CD14-positive monocyte (primary cell): ENCODE data around the gene RALBP1. TPM values are rescaled to one million over a fixed set of nuclear protein-coding genes. Genes with fewer than 3 reads are reported as not detected.

Experiments
- DNase-seq, 3 donors: peaks; one replicate each; pipeline ENCODE4 v3.0.0-alpha.2; 2011 to 2022
- H2AFZ ChIP-seq: 2 replicates; pipeline ENCODE4 v1.6.0; 2012; ENCODE audit warnings: mild to moderate bottlenecking, low read depth, low read length, inconsistent platforms; ENCODE audit not compliant: insufficient read depth, poor library complexity, severe bottlenecking
- H3K27ac ChIP-seq, 2 donors: 1 replicate in 1 of 2; 2 replicates in 1 of 2; pipeline ENCODE4 v1.5.1; 2012 to 2013; ENCODE audit warnings: low read length in 2 of 2, control low read depth in 1 of 2, inconsistent platforms in 1 of 2, low read depth in 1 of 2, mild to moderate bottlenecking in 1 of 2
- H3K27me3 ChIP-seq, 2 donors: one replicate each; pipeline versions ENCODE4 v1.6.0 to v1.6.1; 2011 to 2013; ENCODE audit warnings: low read length in 2 of 2; ENCODE audit not compliant: control insufficient read depth in 2 of 2, insufficient read depth in 2 of 2
- H3K36me3 ChIP-seq, 2 donors: replicated peaks in 1 of 2; 1 replicate in 1 of 2; 2 replicates in 1 of 2; pipeline versions ENCODE4 v1.5.1 to v1.6.1; 2012 to 2013; ENCODE audit warnings: low read length in 2 of 2, control low read depth in 1 of 2, inconsistent platforms in 1 of 2, mild to moderate bottlenecking in 1 of 2; ENCODE audit not compliant: insufficient read depth in 2 of 2, control insufficient read depth in 1 of 2
- H3K4me1 ChIP-seq, 2 donors: 1 replicate in 1 of 2; 2 replicates in 1 of 2; pipeline versions ENCODE4 v1.5.1 to v1.6.1; 2012 to 2013; ENCODE audit warnings: low read length in 2 of 2, control low read depth in 1 of 2, inconsistent platforms in 1 of 2, mild to moderate bottlenecking in 1 of 2, moderate library complexity in 1 of 2; ENCODE audit not compliant: insufficient read depth in 2 of 2, control insufficient read depth in 1 of 2
- H3K4me2 ChIP-seq: replicated peaks from 2 replicates; pipeline ENCODE3; 2012; ENCODE audit warnings: low read length, moderate library complexity, mild to moderate bottlenecking; ENCODE audit not compliant: poor library complexity, severe bottlenecking; ENCODE audit errors: extremely low read depth
- H3K4me3 ChIP-seq, 3 experiments: fragments of 200-600 bp in 1 of 3; sonication (generic) in 1 of 3; replicated peaks in 1 of 3; 1 replicate in 2 of 3; 2 replicates in 1 of 3; pipeline ENCODE4 v1.5.1; 2011 to 2013; ENCODE audit warnings: low read length in 3 of 3, mild to moderate bottlenecking in 3 of 3, control low read depth in 2 of 3, low read depth in 2 of 3, inconsistent platforms in 1 of 3, moderate library complexity in 1 of 3
- H3K79me2 ChIP-seq: 2 replicates; pipeline ENCODE4 v1.6.0; 2012; ENCODE audit warnings: mild to moderate bottlenecking, control low read depth, inconsistent platforms, low read length, moderate library complexity; ENCODE audit not compliant: insufficient read depth
- H3K9ac ChIP-seq: 2 replicates; pipeline ENCODE4 v1.6.0; 2017; ENCODE audit warnings: low read length, mild to moderate bottlenecking; ENCODE audit not compliant: insufficient read depth, poor library complexity, severe bottlenecking
- H3K9me3 ChIP-seq, 2 donors: replicated peaks in 1 of 2; 1 replicate in 1 of 2; 2 replicates in 1 of 2; pipeline versions ENCODE4 v1.5.1 to v1.6.1; 2012 to 2013; ENCODE audit warnings: low read length in 2 of 2, control low read depth in 1 of 2; ENCODE audit not compliant: control insufficient read depth in 1 of 2, insufficient read depth in 1 of 2
- H4K20me1 ChIP-seq: 2 replicates; pipeline ENCODE4 v1.6.0; 2012; ENCODE audit warnings: mild to moderate bottlenecking, low read length, control low read depth, moderate library complexity; ENCODE audit not compliant: insufficient read depth
- H3K27ac Mint-ChIP-seq, 7 donors: one replicate each; pipeline ENCODE4 v1.8.0; 2020; ENCODE audit warnings: mild to moderate bottlenecking in 7 of 7, mixed read lengths in 7 of 7, moderate library complexity in 6 of 7, inconsistent platforms in 2 of 7
- H3K27me3 Mint-ChIP-seq, 3 donors: one replicate each; pipeline ENCODE4 v1.8.0; 2021 to 2022; ENCODE audit warnings: low read depth in 3 of 3, mild to moderate bottlenecking in 3 of 3, mixed read lengths in 3 of 3, moderate library complexity in 3 of 3, inconsistent platforms in 1 of 3
- H3K36me3 Mint-ChIP-seq, 2 donors: one replicate each; pipeline ENCODE4 v1.8.0; 2020; ENCODE audit warnings: mixed read lengths in 2 of 2, inconsistent platforms in 1 of 2, mild to moderate bottlenecking in 1 of 2
- H3K4me1 Mint-ChIP-seq: one replicate; pipeline ENCODE4 v1.8.0; 2020; ENCODE audit warnings: mild to moderate bottlenecking, mixed read lengths
- H3K4me3 Mint-ChIP-seq, 2 donors: one replicate each; pipeline ENCODE4 v1.8.0; 2020; ENCODE audit warnings: mild to moderate bottlenecking in 2 of 2, mixed read lengths in 2 of 2, moderate library complexity in 1 of 2
- H3K9me3 Mint-ChIP-seq, 7 donors: one replicate each; pipeline ENCODE4 v1.8.0; 2020 to 2022; ENCODE audit warnings: mixed read lengths in 7 of 7, mild to moderate bottlenecking in 6 of 7, moderate library complexity in 6 of 7, inconsistent platforms in 2 of 7
- WGBS: methylation state at CpG from one replicate; pipeline ENCODE4 v1.1.5; 2013; ENCODE audit warnings: missing lambda C conversion rate; ENCODE audit not compliant: insufficient coverage; 5-methylcytosine and 5-hydroxymethylcytosine counted together
- intact Hi-C, 2 donors: fragments of 100-400 bp; cut with micrococcal nuclease; formaldehyde crosslinking; loops; one replicate each; pipeline versions ENCODE4 v1.15.0 to v1.15.1; 2023
- polyA plus RNA-seq, 3 donors: library from polyadenylated mRNA; depleted of rRNA in 1 of 3; unstranded in 2 of 3; stranded (reverse) in 1 of 3; fragments of 300-500 nt in 2 of 3; fragments of >200 nt in 1 of 3; fragmentation: Illumina TruSeq in 2 of 3; gene quantifications; 1 replicate in 2 of 3; 2 replicates in 1 of 3; pipeline ENCODE4 v1.2.3, GENCODE V29; 2012 to 2021
- TF ChIP-seq, protein P1 (sequence below): fragments of 200-600 bp; IDR thresholded peaks from one replicate; pipeline ENCODE4 v1.8.0; 2022; ENCODE audit warnings: antibody characterized with exemption, mild to moderate bottlenecking

Gene RALBP1
- polyA plus RNA-seq, 3 donors: 21.5 to 36.0 (median 32.8) TPM

DNA sequence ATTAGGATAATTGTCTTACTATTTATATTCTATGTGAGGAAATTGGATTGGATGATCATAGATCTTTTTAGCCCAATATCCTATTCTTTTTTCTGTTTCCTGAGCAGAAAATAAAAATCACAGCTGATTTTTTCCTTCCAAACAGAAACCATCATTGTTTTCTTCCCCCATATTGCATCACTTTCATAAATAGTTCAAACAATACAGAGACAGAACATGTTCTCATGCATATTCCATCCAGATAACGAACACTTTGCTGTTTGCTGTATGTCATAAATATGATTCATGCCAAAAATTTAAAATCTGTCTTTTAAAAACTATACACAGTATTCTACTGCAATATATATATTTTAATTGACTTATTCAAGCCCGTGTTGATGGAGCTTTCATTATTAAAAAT, 22.0 kb upstream of the RALBP1 start:
- H3K4me3 ChIP-seq: no peak overlapping the region
- no peaks in the 10 kb centered on the region for H3K4me1 ChIP-seq
- Mint-ChIP-seq H3K4me1 (no peaks in the 10 kb centered on the region), H3K27ac (no peak overlapping the region), H3K27me3 (peaks cover 0 to 2% (median 1%) of the 10 kb centered on the region in 3 donors), H3K4me3 (no peak overlapping the region), H3K9me3 (peaks cover 10 to 34% (median 31%) of the 10 kb centered on the region in 7 donors), H3K36me3 (peaks cover 0 to 5% of the 10 kb centered on the region in 2 donors)
- H4K20me1 ChIP-seq: no peaks in the 10 kb centered on the region
- no peak for DNase-seq
- H3K4me2 ChIP-seq: no peak overlapping the region
- H2AFZ ChIP-seq: no peak overlapping the region
- H3K27me3 ChIP-seq: no peaks in the 10 kb centered on the region
- intact Hi-C loops: no loop called here
- no peaks in the 10 kb centered on the region for H3K79me2 ChIP-seq
- no peaks in the 10 kb centered on the region for H3K36me3 ChIP-seq
- no CpG with 5 or more reads among the region's 2 CpGs for WGBS
- H3K9ac ChIP-seq: no peak overlapping the region
- H3K9me3 ChIP-seq: peaks cover 20 to 24% of the 10 kb centered on the region in 2 donors
- H3K27ac ChIP-seq: no peak overlapping the region
- TF ChIP-seq, protein P1, sequence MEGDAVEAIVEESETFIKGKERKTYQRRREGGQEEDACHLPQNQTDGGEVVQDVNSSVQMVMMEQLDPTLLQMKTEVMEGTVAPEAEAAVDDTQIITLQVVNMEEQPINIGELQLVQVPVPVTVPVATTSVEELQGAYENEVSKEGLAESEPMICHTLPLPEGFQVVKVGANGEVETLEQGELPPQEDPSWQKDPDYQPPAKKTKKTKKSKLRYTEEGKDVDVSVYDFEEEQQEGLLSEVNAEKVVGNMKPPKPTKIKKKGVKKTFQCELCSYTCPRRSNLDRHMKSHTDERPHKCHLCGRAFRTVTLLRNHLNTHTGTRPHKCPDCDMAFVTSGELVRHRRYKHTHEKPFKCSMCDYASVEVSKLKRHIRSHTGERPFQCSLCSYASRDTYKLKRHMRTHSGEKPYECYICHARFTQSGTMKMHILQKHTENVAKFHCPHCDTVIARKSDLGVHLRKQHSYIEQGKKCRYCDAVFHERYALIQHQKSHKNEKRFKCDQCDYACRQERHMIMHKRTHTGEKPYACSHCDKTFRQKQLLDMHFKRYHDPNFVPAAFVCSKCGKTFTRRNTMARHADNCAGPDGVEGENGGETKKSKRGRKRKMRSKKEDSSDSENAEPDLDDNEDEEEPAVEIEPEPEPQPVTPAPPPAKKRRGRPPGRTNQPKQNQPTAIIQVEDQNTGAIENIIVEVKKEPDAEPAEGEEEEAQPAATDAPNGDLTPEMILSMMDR: no peak

DNA sequence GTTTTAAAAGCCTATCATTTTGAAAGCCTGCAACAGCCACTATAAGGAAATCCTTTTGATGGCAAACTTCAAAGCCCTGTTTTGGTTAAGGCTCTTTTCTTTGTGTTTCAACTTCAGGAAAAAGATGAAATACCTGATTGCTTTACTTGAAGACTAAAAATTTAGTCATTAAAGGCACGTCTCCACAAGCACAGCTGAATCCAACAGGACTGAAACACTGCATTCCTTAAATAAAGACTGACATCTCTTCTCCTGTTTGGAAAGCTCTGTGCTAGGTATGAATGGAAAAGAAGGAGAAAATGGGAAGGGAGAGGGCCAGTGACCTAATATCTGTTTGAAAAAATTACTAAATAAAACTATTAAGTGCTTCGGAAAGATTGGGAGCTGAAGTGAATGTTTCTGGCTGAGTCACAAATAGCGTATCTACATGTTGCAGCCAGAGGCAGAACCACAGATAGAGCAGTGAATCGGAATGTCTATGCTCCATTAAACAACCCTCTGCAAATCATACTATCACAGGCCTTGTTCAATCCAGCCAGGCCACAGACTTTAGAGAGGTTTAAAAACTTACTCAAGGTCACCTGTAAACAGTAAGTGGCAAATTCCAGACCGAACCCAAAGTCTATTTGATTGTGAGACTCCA, 21.1 kb upstream of the RALBP1 start:
- peaks cover 16 to 24% of the 10 kb centered on the region in 2 donors for H3K9me3 ChIP-seq
- no peak overlapping the region for H3K4me3 ChIP-seq
- H3K36me3 Mint-ChIP-seq: peaks cover 0 to 5% of the 10 kb centered on the region in 2 donors
- no peak overlapping the region for H3K9ac ChIP-seq
- H3K4me1 ChIP-seq: no peaks in the 10 kb centered on the region
- peaks cover 13 to 33% (median 29%) of the 10 kb centered on the region in 7 donors for H3K9me3 Mint-ChIP-seq
- H2AFZ ChIP-seq: no peak overlapping the region
- H3K79me2 ChIP-seq: no peaks in the 10 kb centered on the region
- peaks cover 0 to 2% (median 1%) of the 10 kb centered on the region in 3 donors for H3K27me3 Mint-ChIP-seq
- intact Hi-C loops: no loop called here
- no peak overlapping the region for H3K27ac ChIP-seq
- no peak for DNase-seq
- H3K4me1 Mint-ChIP-seq: no peaks in the 10 kb centered on the region
- H3K36me3 ChIP-seq: no peaks in the 10 kb centered on the region
- no peak overlapping the region for H3K4me2 ChIP-seq
- H3K27me3 ChIP-seq: no peaks in the 10 kb centered on the region
- WGBS: 100% methylated on average over 1 of the region's 5 CpGs
- no peaks in the 10 kb centered on the region for H4K20me1 ChIP-seq
- no peak overlapping the region for H3K4me3 Mint-ChIP-seq
- no peak overlapping the region for H3K27ac Mint-ChIP-seq
- TF ChIP-seq, protein P1: no peak
